Upper lobe of left lung (tissue), 4 donors: ENCODE data around the gene F13A1.

Source experiments
- POLR2A ChIP-seq, 4 donors: fragments of 450-650 bp; IDR thresholded peaks; one replicate each; pipeline ENCODE4 v1.5.1; 2016 to 2017; ENCODE audit warnings: antibody characterized with exemption in 4 of 4, mild to moderate bottlenecking in 2 of 4
- POLR2AphosphoS5 ChIP-seq, 2 donors: sonication (generic); formaldehyde crosslinking; IDR thresholded peaks; one replicate each; pipeline ENCODE4 v1.5.1; 2017; ENCODE audit warnings: antibody characterized with exemption in 2 of 2

GRCh38 chr6:6320901-6321300 lies 439 bp upstream of the F13A1 start:
- TF ChIP-seq POLR2AphosphoS5 (IDR thresholded peaks at IDR 0.05) (no peak), POLR2A (IDR thresholded peaks at IDR 0.05) (no peak)
